BLaER1 treated with 17β-estradiol and CSF1 and Interleukin-3, amounts not matched to agents 10 nM and 100 nM (cell line): Measurements from ENCODE around the gene GOLGA2.

Experiments used
- H3K27ac ChIP-seq, 11 experiments: shearing (Covaris generic); formaldehyde crosslinking; 2 replicates each; pipeline ENCODE4 v1.8.1; 2022
- H3K27me3 ChIP-seq, 11 experiments: shearing (Covaris generic); formaldehyde crosslinking; 2 replicates each; pipeline ENCODE4 v1.8.1; 2022
- H3K36me3 ChIP-seq, 11 experiments: shearing (Covaris generic); formaldehyde crosslinking; 2 replicates each; pipeline ENCODE4 v1.8.1; 2022
- H3K4me1 ChIP-seq, 10 experiments: shearing (Covaris generic); formaldehyde crosslinking; 2 replicates each; pipeline ENCODE4 v1.8.1; 2022
- H3K4me2 ChIP-seq, 11 experiments: shearing (Covaris generic); formaldehyde crosslinking; 2 replicates each; pipeline ENCODE4 v1.8.1; 2022
- H3K4me3 ChIP-seq, 10 experiments: shearing (Covaris generic); formaldehyde crosslinking; 2 replicates each; pipeline ENCODE4 v1.8.1; 2022
- H3K9ac ChIP-seq, 11 experiments: shearing (Covaris generic); formaldehyde crosslinking; 2 replicates each; pipeline ENCODE4 v1.8.1; 2022
- H3K9me3 ChIP-seq, 11 experiments: shearing (Covaris generic); formaldehyde crosslinking; replicated peaks in 1 of 11; 2 replicates each; pipeline ENCODE4 v1.8.1; 2022
- H4K20me1 ChIP-seq, 11 experiments: shearing (Covaris generic); formaldehyde crosslinking; 2 replicates each; pipeline ENCODE4 v1.8.1; 2022
- Cebpa-rat ChIP-seq, 11 experiments: shearing (Covaris generic); IDR thresholded peaks; 2 replicates each; pipeline ENCODE4 v1.8.1; 2022

GOLGA2 gene, protein sequence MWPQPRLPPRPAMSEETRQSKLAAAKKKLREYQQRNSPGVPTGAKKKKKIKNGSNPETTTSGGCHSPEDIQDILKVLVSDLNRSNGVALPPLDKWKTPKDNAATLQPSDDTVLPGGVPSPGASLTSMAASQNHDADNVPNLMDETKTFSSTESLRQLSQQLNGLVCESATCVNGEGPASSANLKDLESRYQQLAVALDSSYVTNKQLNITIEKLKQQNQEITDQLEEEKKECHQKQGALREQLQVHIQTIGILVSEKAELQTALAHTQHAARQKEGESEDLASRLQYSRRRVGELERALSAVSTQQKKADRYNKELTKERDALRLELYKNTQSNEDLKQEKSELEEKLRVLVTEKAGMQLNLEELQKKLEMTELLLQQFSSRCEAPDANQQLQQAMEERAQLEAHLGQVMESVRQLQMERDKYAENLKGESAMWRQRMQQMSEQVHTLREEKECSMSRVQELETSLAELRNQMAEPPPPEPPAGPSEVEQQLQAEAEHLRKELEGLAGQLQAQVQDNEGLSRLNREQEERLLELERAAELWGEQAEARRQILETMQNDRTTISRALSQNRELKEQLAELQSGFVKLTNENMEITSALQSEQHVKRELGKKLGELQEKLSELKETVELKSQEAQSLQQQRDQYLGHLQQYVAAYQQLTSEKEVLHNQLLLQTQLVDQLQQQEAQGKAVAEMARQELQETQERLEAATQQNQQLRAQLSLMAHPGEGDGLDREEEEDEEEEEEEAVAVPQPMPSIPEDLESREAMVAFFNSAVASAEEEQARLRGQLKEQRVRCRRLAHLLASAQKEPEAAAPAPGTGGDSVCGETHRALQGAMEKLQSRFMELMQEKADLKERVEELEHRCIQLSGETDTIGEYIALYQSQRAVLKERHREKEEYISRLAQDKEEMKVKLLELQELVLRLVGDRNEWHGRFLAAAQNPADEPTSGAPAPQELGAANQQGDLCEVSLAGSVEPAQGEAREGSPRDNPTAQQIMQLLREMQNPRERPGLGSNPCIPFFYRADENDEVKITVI

GRCh38 chr9:128275198-128276007 lies at the start of gene GOLGA2:
TSS of gene GOLGA2 (minus strand) at chr9:128276007. CDS start at chr9:128275976, 31 bp downstream.
- no peaks in the 10 kb centered on the region for H3K27me3 ChIP-seq
- H3K36me3 ChIP-seq = peaks cover 23 to 34% (median 32%) of the 10 kb centered on the region in 11 experiments
- H3K4me1 ChIP-seq = peaks cover 56 to 64% (median 62%) of the 10 kb centered on the region in 10 experiments
- no peak for TF ChIP-seq Cebpa-rat (IDR thresholded peaks at IDR 0.05)
- H3K4me3 ChIP-seq = peak within 1 kb of the TSS; percentile 78 to 95 (median 92)
- H3K9ac ChIP-seq = peak within 1 kb of the TSS; percentile 81 to 96 (median 89)
- peak within 1 kb of the TSS; percentile 92 to 100 (median 99) for H3K4me2 ChIP-seq
- peaks cover 0 to 10% (median 0%) of the 10 kb centered on the region in 11 experiments; a peak in 3 of 22 replicates for H4K20me1 ChIP-seq
- no peaks in the 10 kb centered on the region for H3K9me3 ChIP-seq
- peak within 1 kb of the TSS; percentile 73 to 92 (median 83) for H3K27ac ChIP-seq

- H3K4me3 ChIP-seq = peak overlapping the region in 7 of 10 experiments; percentile 89 to 97 (median 96); a peak in 10 of 20 replicates
- H3K9ac ChIP-seq = peak overlapping the region in 10 of 11 experiments; percentile 83 to 95 (median 90); a peak in 20 of 22 replicates
- H3K36me3 ChIP-seq = peaks cover 34 to 74% (median 52%) of the 10 kb centered on the region in 11 experiments
Observed at GRCh38 chr9:128324401-128324800, 48.6 kb upstream of the GOLGA2 start.

GRCh38 chr9:128323791-128324190 lies 48.0 kb upstream of the GOLGA2 start:
- Histone ChIP-seq H3K36me3 (peaks cover 35 to 74% (median 56%) of the 10 kb centered on the region in 11 experiments), H3K27ac (peak overlapping the region in 10 of 11 experiments; percentile 82 to 96 (median 90); a peak in 19 of 22 replicates), H3K9ac (peak overlapping the region; percentile 83 to 95 (median 89)), H3K27me3 (no peaks in the 10 kb centered on the region), H3K9me3 (no peaks in the 10 kb centered on the region), H3K4me2 (peak overlapping the region; percentile 80 to 98 (median 94)), H3K4me1 (peaks cover 22 to 45% (median 40%) of the 10 kb centered on the region in 10 experiments), H4K20me1 (peaks cover 0 to 25% (median 9%) of the 10 kb centered on the region in 11 experiments; a peak in 6 of 22 replicates), H3K4me3 (peak overlapping the region; percentile 80 to 97 (median 93))
- peak in 7 of 11 experiments; percentile 34 to 89 (median 48); a peak in 10 of 22 replicates for TF ChIP-seq Cebpa-rat (IDR thresholded peaks at IDR 0.05)

More at GRCh38 chr9:128324401-128324800, 48.6 kb upstream of the GOLGA2 start:
- TF ChIP-seq Cebpa-rat (IDR thresholded peaks at IDR 0.05) = no peak
- H3K27me3 ChIP-seq = no peaks in the 10 kb centered on the region
- H4K20me1 ChIP-seq = peaks cover 0 to 25% (median 9%) of the 10 kb centered on the region in 11 experiments; a peak in 6 of 22 replicates
- no peaks in the 10 kb centered on the region for H3K9me3 ChIP-seq
- peaks cover 22 to 45% (median 40%) of the 10 kb centered on the region in 10 experiments for H3K4me1 ChIP-seq
- H3K27ac ChIP-seq = peak overlapping the region in 10 of 11 experiments; percentile 82 to 96 (median 90); a peak in 16 of 22 replicates
- peak overlapping the region; percentile 80 to 98 (median 94) for H3K4me2 ChIP-seq

- Histone ChIP-seq H3K4me2 (peak overlapping the region; percentile 80 to 98 (median 94)), H3K27me3 (no peaks in the 10 kb centered on the region), H3K27ac (peak overlapping the region in 10 of 11 experiments; percentile 82 to 96 (median 90); a peak in 20 of 22 replicates), H3K4me3 (peak overlapping the region; percentile 80 to 97 (median 93)), H3K9ac (peak overlapping the region; percentile 83 to 95 (median 89)), H4K20me1 (peaks cover 0 to 20% (median 5%) of the 10 kb centered on the region in 11 experiments; a peak in 6 of 22 replicates), H3K36me3 (peaks cover 38 to 74% (median 61%) of the 10 kb centered on the region in 11 experiments), H3K9me3 (no peaks in the 10 kb centered on the region), H3K4me1 (peaks cover 22 to 39% (median 37%) of the 10 kb centered on the region in 10 experiments)
- TF ChIP-seq Cebpa-rat (IDR thresholded peaks at IDR 0.05) = no peak
Observed at GRCh38 chr9:128323212-128323730, 47.5 kb upstream of the GOLGA2 start.

GRCh38 chr9:128322404-128323211 lies 46.8 kb upstream of the GOLGA2 start, which contains the start of the genes COQ4 and TRUB2:
TSS of gene COQ4 (plus strand) at chr9:128322839. CDS start at chr9:128322859, 20 bp downstream.
TSS of gene TRUB2 (minus strand) at chr9:128322447. CDS start at chr9:128322408, 39 bp downstream.
- H3K27ac ChIP-seq = peak within 1 kb of the TSS; percentile 69 to 96 (median 89); a peak in 21 of 22 replicates
- no peaks in the 10 kb centered on the region for H3K9me3 ChIP-seq
- no peaks in the 10 kb centered on the region for H3K27me3 ChIP-seq
- peak within 1 kb of the TSS; percentile 83 to 95 (median 89) for H3K9ac ChIP-seq
- peaks cover 35 to 74% (median 63%) of the 10 kb centered on the region in 11 experiments for H3K36me3 ChIP-seq
- TF ChIP-seq Cebpa-rat (IDR thresholded peaks at IDR 0.05) = no peak
- H3K4me3 ChIP-seq = peak within 1 kb of the TSS; percentile 80 to 97 (median 93)
- H3K4me1 ChIP-seq = peaks cover 22 to 33% (median 30%) of the 10 kb centered on the region in 10 experiments
- peak within 1 kb of the TSS; percentile 89 to 98 (median 95) for H3K4me2 ChIP-seq
- H4K20me1 ChIP-seq = peaks cover 0 to 13% (median 3%) of the 10 kb centered on the region in 11 experiments; a peak in 5 of 22 replicates

DNA sequence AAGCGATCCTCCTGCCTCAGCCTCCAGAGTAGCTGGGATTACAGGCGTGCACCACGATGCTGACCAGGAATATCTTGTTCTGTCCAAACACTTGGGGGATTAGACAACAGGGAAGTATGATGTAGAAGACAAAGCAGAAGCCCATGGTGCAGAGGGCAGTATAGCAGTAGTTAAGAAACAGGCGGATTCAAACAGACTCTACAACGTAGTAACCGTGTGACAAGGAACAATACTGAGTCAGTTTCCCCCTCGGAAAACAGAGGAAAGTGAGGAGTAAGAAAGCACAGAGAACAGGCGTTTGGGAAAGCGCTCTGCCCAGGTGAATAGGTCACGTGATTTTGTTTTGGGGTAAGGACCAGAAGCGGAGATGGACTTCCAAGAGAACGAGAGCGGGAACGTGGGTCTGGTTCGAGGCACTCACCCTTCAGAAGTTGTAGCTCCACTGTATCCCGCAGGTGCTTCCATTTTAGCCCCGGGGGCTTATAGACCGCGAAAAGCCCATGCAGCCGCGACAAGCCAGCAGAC lies 46.1 kb upstream of the GOLGA2 start:
- no peak for TF ChIP-seq Cebpa-rat (IDR thresholded peaks at IDR 0.05)
- H3K36me3 ChIP-seq = peaks cover 35 to 74% (median 63%) of the 10 kb centered on the region in 11 experiments
- H3K9ac ChIP-seq = peak overlapping the region; percentile 83 to 95 (median 89)
- peaks cover 22 to 30% (median 28%) of the 10 kb centered on the region in 10 experiments for H3K4me1 ChIP-seq
- H3K4me3 ChIP-seq = peak overlapping the region; percentile 80 to 97 (median 93)
- H3K9me3 ChIP-seq = no peaks in the 10 kb centered on the region
- peaks cover 0 to 14% (median 4%) of the 10 kb centered on the region in 11 experiments; a peak in 5 of 22 replicates for H4K20me1 ChIP-seq
- peak overlapping the region in 10 of 11 experiments; percentile 82 to 96 (median 90); a peak in 20 of 22 replicates for H3K27ac ChIP-seq
- peak overlapping the region; percentile 85 to 98 (median 94) for H3K4me2 ChIP-seq
- no peaks in the 10 kb centered on the region for H3K27me3 ChIP-seq
